Measurements from ENCODE around the gene TMEM221.

The TMEM221 gene

DNA sequence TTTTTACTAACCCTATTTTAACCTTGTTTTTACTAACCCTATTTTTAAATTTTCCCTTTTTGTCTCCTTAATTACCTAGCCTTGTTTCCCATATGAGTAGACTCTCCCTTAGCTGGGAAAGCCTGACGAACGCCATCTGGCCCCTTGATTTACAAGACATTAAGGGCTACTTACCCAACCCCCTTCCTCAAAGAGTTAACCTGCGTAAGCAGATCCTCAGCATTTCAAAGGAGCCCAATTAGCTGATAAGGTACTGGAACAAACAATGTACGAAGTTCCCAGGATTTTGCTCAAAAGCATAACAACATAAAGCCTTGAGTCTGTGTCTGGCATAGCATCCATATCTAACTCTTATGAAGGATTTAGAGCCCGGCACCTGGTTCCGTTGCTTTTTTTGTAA, 33.3 kb downstream of the TMEM221 start:
- H3K27me3 ChIP-seq (ENCODE audit: insufficient read depth, low read length, poor library complexity, severe bottlenecking): no peaks in the 10 kb centered on the region
- no peak overlapping the region for H2AFZ ChIP-seq (ENCODE audit: low read length)
- H3K4me1 ChIP-seq (ENCODE audit: insufficient read depth, low read length, poor library complexity, severe bottlenecking): peaks cover 18% of the 10 kb centered on the region
- no peaks in the 10 kb centered on the region for H3K9me3 ChIP-seq (ENCODE audit: insufficient read depth, low read depth, low read length)
- peaks cover 14% of the 10 kb centered on the region for H3K79me2 ChIP-seq (ENCODE audit: insufficient read depth, low read length)
- no peak overlapping the region for H3K4me3 ChIP-seq (ENCODE audit: low read length, poor library complexity, severe bottlenecking)
- peaks cover 6% of the 10 kb centered on the region for H4K20me1 ChIP-seq (ENCODE audit: insufficient read depth, low read length, poor library complexity, severe bottlenecking)
- TF ChIP-seq EZH2phosphoT487 (IDR thresholded peaks at IDR 0.05; ENCODE audit: borderline replicate concordance): no peak
- TF ChIP-seq, protein P1, sequence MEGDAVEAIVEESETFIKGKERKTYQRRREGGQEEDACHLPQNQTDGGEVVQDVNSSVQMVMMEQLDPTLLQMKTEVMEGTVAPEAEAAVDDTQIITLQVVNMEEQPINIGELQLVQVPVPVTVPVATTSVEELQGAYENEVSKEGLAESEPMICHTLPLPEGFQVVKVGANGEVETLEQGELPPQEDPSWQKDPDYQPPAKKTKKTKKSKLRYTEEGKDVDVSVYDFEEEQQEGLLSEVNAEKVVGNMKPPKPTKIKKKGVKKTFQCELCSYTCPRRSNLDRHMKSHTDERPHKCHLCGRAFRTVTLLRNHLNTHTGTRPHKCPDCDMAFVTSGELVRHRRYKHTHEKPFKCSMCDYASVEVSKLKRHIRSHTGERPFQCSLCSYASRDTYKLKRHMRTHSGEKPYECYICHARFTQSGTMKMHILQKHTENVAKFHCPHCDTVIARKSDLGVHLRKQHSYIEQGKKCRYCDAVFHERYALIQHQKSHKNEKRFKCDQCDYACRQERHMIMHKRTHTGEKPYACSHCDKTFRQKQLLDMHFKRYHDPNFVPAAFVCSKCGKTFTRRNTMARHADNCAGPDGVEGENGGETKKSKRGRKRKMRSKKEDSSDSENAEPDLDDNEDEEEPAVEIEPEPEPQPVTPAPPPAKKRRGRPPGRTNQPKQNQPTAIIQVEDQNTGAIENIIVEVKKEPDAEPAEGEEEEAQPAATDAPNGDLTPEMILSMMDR (conservative IDR thresholded peaks at IDR 0.05; ENCODE audit: low read length): no peak
- no peak overlapping the region for H3K4me2 ChIP-seq (ENCODE audit: low read depth, low read length, poor library complexity, severe bottlenecking)
- no peaks in the 10 kb centered on the region for H3K9me2 ChIP-seq (replicated peaks; ENCODE audit: low read depth, low read length)
- peaks cover 11% of the 10 kb centered on the region; the same call in 1 of the 2 replicates for H3K36me3 ChIP-seq (ENCODE audit: insufficient read depth, low read length)
- no peaks in the 10 kb centered on the region; the same call in 1 of the 2 replicates for H3F3A ChIP-seq (ENCODE audit: low read depth)
- no peak overlapping the region for H3K9ac ChIP-seq (ENCODE audit: low read depth, low read length, poor library complexity, severe bottlenecking)

DNA sequence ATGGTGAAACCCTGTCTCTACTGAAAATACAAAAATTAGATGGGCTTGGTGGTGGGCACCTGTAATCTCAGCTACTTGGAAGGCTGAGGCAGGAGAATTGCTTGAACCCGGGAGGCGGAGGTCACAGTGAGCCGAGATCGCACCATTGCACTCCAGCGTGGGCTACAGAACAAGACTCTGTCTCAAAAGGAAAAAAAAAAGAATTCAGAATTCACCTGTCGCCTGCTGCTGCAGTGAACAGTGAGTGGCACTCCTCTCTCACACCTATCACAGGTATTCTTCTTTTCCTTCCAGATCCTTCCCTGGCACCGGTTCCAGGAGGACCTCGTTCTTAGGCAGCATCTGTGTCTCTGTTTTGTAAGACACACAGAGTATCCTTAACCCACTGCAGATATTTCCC, 34.4 kb downstream of the TMEM221 start:
- Histone ChIP-seq H3K79me2 (ENCODE audit: insufficient read depth, low read length) (peaks cover 17% of the 10 kb centered on the region), H3K9me3 (ENCODE audit: insufficient read depth, low read depth, low read length) (no peaks in the 10 kb centered on the region), H3K9ac (ENCODE audit: low read depth, low read length, poor library complexity, severe bottlenecking) (no peak overlapping the region), H4K20me1 (ENCODE audit: insufficient read depth, low read length, poor library complexity, severe bottlenecking) (peaks cover 6% of the 10 kb centered on the region), H3K36me3 (ENCODE audit: insufficient read depth, low read length) (peaks cover 11% of the 10 kb centered on the region; the same call in 1 of the 2 replicates), H3K9me2 (replicated peaks; ENCODE audit: low read depth, low read length) (no peaks in the 10 kb centered on the region), H3F3A (ENCODE audit: low read depth) (no peaks in the 10 kb centered on the region; the same call in 1 of the 2 replicates), H3K4me2 (ENCODE audit: low read depth, low read length, poor library complexity, severe bottlenecking) (no peak overlapping the region), H2AFZ (ENCODE audit: low read length) (no peak overlapping the region), H3K27me3 (ENCODE audit: insufficient read depth, low read length, poor library complexity, severe bottlenecking) (no peaks in the 10 kb centered on the region), H3K4me1 (ENCODE audit: insufficient read depth, low read length, poor library complexity, severe bottlenecking) (peaks cover 16% of the 10 kb centered on the region), H3K4me3 (ENCODE audit: low read length, poor library complexity, severe bottlenecking) (no peak overlapping the region)
- TF ChIP-seq, protein P1 (conservative IDR thresholded peaks at IDR 0.05; ENCODE audit: low read length): no peak
- TF ChIP-seq EZH2phosphoT487 (IDR thresholded peaks at IDR 0.05; ENCODE audit: borderline replicate concordance): no peak

DNA sequence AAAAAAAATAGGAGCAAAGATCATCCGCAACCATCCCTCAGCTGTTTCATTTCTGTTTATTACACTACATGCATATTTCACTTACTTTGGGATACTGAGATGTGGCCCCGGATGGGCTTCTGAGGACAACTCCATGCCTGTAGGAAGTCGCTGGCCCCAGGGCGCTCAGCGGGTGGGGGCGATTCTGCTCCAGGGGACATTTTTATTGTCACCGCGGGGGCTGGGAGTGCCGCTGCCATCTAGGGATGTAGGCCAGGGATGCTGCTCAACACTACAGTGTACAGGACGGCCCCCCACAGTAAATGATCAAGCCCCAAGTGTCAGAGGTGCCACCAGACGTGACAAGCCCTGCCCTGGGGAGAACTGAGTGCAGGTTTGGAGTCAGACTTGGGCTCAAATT, 36.7 kb downstream of the TMEM221 start:
- Histone ChIP-seq H3K4me2 (ENCODE audit: low read depth, low read length, poor library complexity, severe bottlenecking) (peak overlapping the region; percentile 27), H3K9me3 (ENCODE audit: insufficient read depth, low read depth, low read length) (no peaks in the 10 kb centered on the region), H4K20me1 (ENCODE audit: insufficient read depth, low read length, poor library complexity, severe bottlenecking) (peaks cover 6% of the 10 kb centered on the region), H3K79me2 (ENCODE audit: insufficient read depth, low read length) (peaks cover 21% of the 10 kb centered on the region), H3K9me2 (replicated peaks; ENCODE audit: low read depth, low read length) (no peaks in the 10 kb centered on the region), H3K4me1 (ENCODE audit: insufficient read depth, low read length, poor library complexity, severe bottlenecking) (peaks cover 11% of the 10 kb centered on the region), H3K27me3 (ENCODE audit: insufficient read depth, low read length, poor library complexity, severe bottlenecking) (no peaks in the 10 kb centered on the region), H3K36me3 (ENCODE audit: insufficient read depth, low read length) (peaks cover 11% of the 10 kb centered on the region; the same call in 1 of the 2 replicates), H2AFZ (ENCODE audit: low read length) (no peak overlapping the region), H3K9ac (ENCODE audit: low read depth, low read length, poor library complexity, severe bottlenecking) (no peak overlapping the region), H3F3A (ENCODE audit: low read depth) (no peaks in the 10 kb centered on the region; the same call in 1 of the 2 replicates), H3K4me3 (ENCODE audit: low read length, poor library complexity, severe bottlenecking) (no peak overlapping the region)
- no peak for TF ChIP-seq EZH2phosphoT487 (IDR thresholded peaks at IDR 0.05; ENCODE audit: borderline replicate concordance)

DNA sequence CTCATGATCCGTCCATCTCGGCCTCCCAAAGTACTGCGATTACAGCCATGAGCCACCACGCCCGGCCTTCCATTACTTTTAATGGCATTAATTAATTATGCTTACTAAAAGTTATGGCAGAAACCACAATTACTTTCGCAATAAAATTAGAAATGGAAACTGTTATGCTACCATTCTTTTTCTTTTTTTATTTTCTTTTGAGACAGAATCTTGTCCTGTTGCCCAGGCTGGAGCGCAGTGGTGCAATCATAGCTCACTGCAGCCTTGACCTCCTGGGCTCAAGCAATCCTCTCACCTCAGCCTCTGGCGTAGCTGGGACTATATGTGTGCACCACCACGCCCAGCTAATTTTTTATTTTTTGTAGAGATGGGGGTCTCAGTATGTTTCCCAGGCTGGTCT, 38.5 kb downstream of the TMEM221 start:
- H3K79me2 ChIP-seq (ENCODE audit: insufficient read depth, low read length): peaks cover 39% of the 10 kb centered on the region
- no peaks in the 10 kb centered on the region for H3F3A ChIP-seq (ENCODE audit: low read depth)
- no peak for TF ChIP-seq EZH2phosphoT487 (IDR thresholded peaks at IDR 0.05; ENCODE audit: borderline replicate concordance)
- TF ChIP-seq, protein P1 (conservative IDR thresholded peaks at IDR 0.05; ENCODE audit: low read length): no peak
- H3K9me3 ChIP-seq (ENCODE audit: insufficient read depth, low read depth, low read length): no peaks in the 10 kb centered on the region
- H4K20me1 ChIP-seq (ENCODE audit: insufficient read depth, low read length, poor library complexity, severe bottlenecking): peaks cover 6% of the 10 kb centered on the region
- H3K4me1 ChIP-seq (ENCODE audit: insufficient read depth, low read length, poor library complexity, severe bottlenecking): peaks cover 21% of the 10 kb centered on the region
- H3K4me2 ChIP-seq (ENCODE audit: low read depth, low read length, poor library complexity, severe bottlenecking): peak overlapping the region; percentile 25
- no peaks in the 10 kb centered on the region for H3K9me2 ChIP-seq (replicated peaks; ENCODE audit: low read depth, low read length)
- H3K36me3 ChIP-seq (ENCODE audit: insufficient read depth, low read length): peaks cover 11% of the 10 kb centered on the region; the same call in 1 of the 2 replicates
- no peak overlapping the region for H3K4me3 ChIP-seq (ENCODE audit: low read length, poor library complexity, severe bottlenecking)
- H3K27me3 ChIP-seq (ENCODE audit: insufficient read depth, low read length, poor library complexity, severe bottlenecking): no peaks in the 10 kb centered on the region
- H3K9ac ChIP-seq (ENCODE audit: low read depth, low read length, poor library complexity, severe bottlenecking): no peak overlapping the region
- H2AFZ ChIP-seq (ENCODE audit: low read length): no peak overlapping the region
